ENCODE measurements around the gene ARHGAP44. TPM values are rescaled to one million over a fixed set of nuclear protein-coding genes. Genes with fewer than 3 reads are reported as not detected.
A peak's percentile ranks its signal among the peaks of the same experiment; 100 is the strongest.

The ARHGAP44 gene
- total and polyA plus RNA-seq, 7 donors = 0.59 to 3.4 (median 1.7) TPM

GRCh38 chr17:13003927-13004326 is 214.6 kb downstream of the ARHGAP44 start:
- ATAC-seq (peak in 3 of 4 donors; percentile 50 to 71 (median 68)), DNase-seq (no peak)
- Histone ChIP-seq H3K27me3 (ENCODE audit: insufficient read depth in 3 of 3, low read length in 2 of 3) (no peaks in the 10 kb centered on the region), H3K4me1 (no peaks in the 10 kb centered on the region), H3K4me3 (no peak overlapping the region), H3K27ac (peak overlapping the region; percentile 58), H3K36me3 (ENCODE audit: insufficient read depth in 1 of 2, low read depth in 1 of 2) (peaks cover 10 to 100% of the 10 kb centered on the region in 2 donors), H3K9me3 (no peaks in the 10 kb centered on the region)
- TF ChIP-seq CTCF (IDR thresholded peaks at IDR 0.05) = no peak
- intact Hi-C loops (cut with DNase I) = loop anchor here (5.0 to 10.0 kb wide), 4 partner anchors 339 to 819 kb away; partner anchors contain the start of gene MYOCD (in 1 of the 2)
- 65 to 88% (median 66%) methylated on average over 6 of the region's 6 CpGs for WGBS, 3 donors

GRCh38 chr17:13004336-13004735 is 215.0 kb downstream of the ARHGAP44 start:
- intact Hi-C loops (cut with DNase I) = loop anchor here (5.0 to 10.0 kb wide), 4 partner anchors 340 to 820 kb away; partner anchors contain the start of gene MYOCD (in 1 of the 2)
- TF ChIP-seq CTCF (IDR thresholded peaks at IDR 0.05) = no peak
- Histone ChIP-seq H3K27ac (no peak overlapping the region), H3K36me3 (ENCODE audit: insufficient read depth in 1 of 2, low read depth in 1 of 2) (peaks cover 10 to 100% of the 10 kb centered on the region in 2 donors), H3K9me3 (no peaks in the 10 kb centered on the region), H3K4me1 (no peaks in the 10 kb centered on the region), H3K4me3 (no peak overlapping the region), H3K27me3 (ENCODE audit: insufficient read depth in 3 of 3, low read length in 2 of 3) (no peaks in the 10 kb centered on the region)
- 59 to 70% (median 60%) methylated on average over 4 of the region's 4 CpGs for WGBS, 3 donors
- DNase-seq (no peak), ATAC-seq (peak in 1 of 4 donors; percentile 48)

GRCh38 chr17:13005530-13005929 is 216.2 kb downstream of the ARHGAP44 start:
- Histone ChIP-seq H3K4me3 (no peak overlapping the region), H3K36me3 (ENCODE audit: insufficient read depth in 1 of 2, low read depth in 1 of 2) (peaks cover 10 to 100% of the 10 kb centered on the region in 2 donors), H3K9me3 (no peaks in the 10 kb centered on the region), H3K27ac (no peak overlapping the region), H3K4me1 (no peaks in the 10 kb centered on the region), H3K27me3 (ENCODE audit: insufficient read depth in 3 of 3, low read length in 2 of 3) (no peaks in the 10 kb centered on the region)
- intact Hi-C loops (cut with DNase I) = loop anchor here in 1 of 2 donors (10.0 kb wide), 3 partner anchors 341 to 821 kb away; partner anchors contain the start of gene MYOCD
- DNase-seq = no peak
- 89 to 96% (median 93%) methylated on average over 6 of the region's 6 CpGs for WGBS, 3 donors
- ATAC-seq = no peak
- TF ChIP-seq CTCF (IDR thresholded peaks at IDR 0.05) = no peak

GRCh38 chr17:13008461-13008860 is 219.2 kb downstream of the ARHGAP44 start:
- H3K36me3 ChIP-seq (ENCODE audit: insufficient read depth in 1 of 2, low read depth in 1 of 2) = peaks cover 28 to 100% of the 10 kb centered on the region in 2 donors
- H3K4me1 ChIP-seq = no peaks in the 10 kb centered on the region
- no peak overlapping the region for H3K27ac ChIP-seq
- intact Hi-C loops (cut with DNase I) = loop anchor here in 1 of 2 donors (10.0 kb wide), 3 partner anchors 344 to 824 kb away; partner anchors contain the start of gene MYOCD
- H3K27me3 ChIP-seq (ENCODE audit: insufficient read depth in 3 of 3, low read length in 2 of 3) = no peaks in the 10 kb centered on the region
- no peak for ATAC-seq
- H3K4me3 ChIP-seq = no peak overlapping the region
- WGBS, 3 donors = 72 to 75% (median 74%) methylated on average over 8 of the region's 8 CpGs
- no peak for DNase-seq
- no peaks in the 10 kb centered on the region for H3K9me3 ChIP-seq
- no peak for TF ChIP-seq CTCF (IDR thresholded peaks at IDR 0.05)

GRCh38 chr17:13010959-13011358 is 221.7 kb downstream of the ARHGAP44 start:
- intact Hi-C loops (cut with DNase I) = no loop called here
- no peak for ATAC-seq
- DNase-seq = no peak
- no peak overlapping the region for H3K4me3 ChIP-seq
- H3K4me1 ChIP-seq = no peaks in the 10 kb centered on the region
- no peaks in the 10 kb centered on the region for H3K9me3 ChIP-seq
- H3K36me3 ChIP-seq (ENCODE audit: insufficient read depth in 1 of 2, low read depth in 1 of 2) = peaks cover 37 to 100% of the 10 kb centered on the region in 2 donors
- 42 to 86% (median 64%) methylated on average over 7 of the region's 7 CpGs for whole genome bisulfite sequencing, 3 donors
- H3K27ac ChIP-seq = no peak overlapping the region
- TF ChIP-seq CTCF (IDR thresholded peaks at IDR 0.05) = no peak
- H3K27me3 ChIP-seq (ENCODE audit: insufficient read depth in 3 of 3, low read length in 2 of 3) = no peaks in the 10 kb centered on the region

All from psoas muscle (tissue), 8 donors.